ENCODE measurements around the gene POLD4. TPM values are rescaled to one million over a fixed set of nuclear protein-coding genes. Genes with fewer than 3 reads are reported as not detected.
A peak's percentile ranks its signal among the peaks of the same experiment; 100 is the strongest.

The POLD4 gene
- total and polyA plus RNA-seq, 2 experiments from 2014 or later = 109 to 121 TPM

- H3K4me1 ChIP-seq (ENCODE audit: insufficient read depth) = peaks cover 34% of the 10 kb centered on the region
- H3K9me2 ChIP-seq (ENCODE audit: insufficient read depth) = no peaks in the 10 kb centered on the region
- no peak for DNase-seq
- 90 to 92% methylated on average over 2 of the region's 2 CpGs for WGBS, 2 experiments (ENCODE audit: low coverage in 1 of 2, low lambda C conversion rate in 2 of 2, missing lambda C conversion rate in 2 of 2)
- in situ Hi-C loops (cut with MboI) = no loop called here
- H2AFZ ChIP-seq = no peak overlapping the region
- peaks cover 58% of the 10 kb centered on the region for H3F3A ChIP-seq (ENCODE audit: insufficient read depth)
- TF ChIP-seq EZH2 (IDR thresholded peaks at IDR 0.05; ENCODE audit: insufficient read depth, poor library complexity, severe bottlenecking) (no peak), EZH2phosphoT487 (IDR thresholded peaks at IDR 0.05; ENCODE audit: insufficient read depth, low read depth) (no peak)
- H3K79me2 ChIP-seq (ENCODE audit: insufficient read depth) = peaks cover 17% of the 10 kb centered on the region
- no peak overlapping the region for H3K9ac ChIP-seq
- no peaks in the 10 kb centered on the region for H3K9me3 ChIP-seq (ENCODE audit: low read depth)
- no peaks in the 10 kb centered on the region for H3K27me3 ChIP-seq (replicated peaks; ENCODE audit: insufficient read depth)
- peak overlapping the region; percentile 34; the same call in 1 of the 2 replicates for H3K27ac ChIP-seq
- H3K36me3 ChIP-seq (ENCODE audit: low read depth) = no peaks in the 10 kb centered on the region
- no peaks in the 10 kb centered on the region for H4K20me1 ChIP-seq (ENCODE audit: insufficient read depth)
- no peak overlapping the region for H3K4me3 ChIP-seq
- no peak overlapping the region for H3K4me2 ChIP-seq (ENCODE audit: unreplicated experiment)
Observed at GRCh38 chr11:67349457-67349856, 3.9 kb downstream of the POLD4 start.

- Histone ChIP-seq H3K4me3 (no peak overlapping the region), H3K9ac (no peak overlapping the region), H2AFZ (no peak overlapping the region), H3K9me3 (ENCODE audit: low read depth) (no peaks in the 10 kb centered on the region), H3K9me2 (ENCODE audit: insufficient read depth) (no peaks in the 10 kb centered on the region), H3K4me1 (ENCODE audit: insufficient read depth) (peaks cover 30% of the 10 kb centered on the region), H3K4me2 (ENCODE audit: unreplicated experiment) (no peak overlapping the region), H3K79me2 (ENCODE audit: insufficient read depth) (peaks cover 17% of the 10 kb centered on the region), H3K36me3 (ENCODE audit: low read depth) (no peaks in the 10 kb centered on the region), H3K27ac (peak overlapping the region; percentile 34), H3K27me3 (replicated peaks; ENCODE audit: insufficient read depth) (no peaks in the 10 kb centered on the region), H4K20me1 (ENCODE audit: insufficient read depth) (no peaks in the 10 kb centered on the region), H3F3A (ENCODE audit: insufficient read depth) (peaks cover 54% of the 10 kb centered on the region)
- 61 to 62% methylated on average over 5 of the region's 5 CpGs for WGBS, 2 experiments (ENCODE audit: low coverage in 1 of 2, low lambda C conversion rate in 2 of 2, missing lambda C conversion rate in 2 of 2)
- in situ Hi-C loops (cut with MboI) = no loop called here
- TF ChIP-seq EZH2phosphoT487 (IDR thresholded peaks at IDR 0.05; ENCODE audit: insufficient read depth, low read depth) (no peak), EZH2 (IDR thresholded peaks at IDR 0.05; ENCODE audit: insufficient read depth, poor library complexity, severe bottlenecking) (no peak)
- DNase-seq = no peak
Observed at GRCh38 chr11:67349036-67349435, 4.3 kb downstream of the POLD4 start.

- in situ Hi-C loops (cut with MboI) = no loop called here
- no peak overlapping the region for H2AFZ ChIP-seq
- peaks cover 27% of the 10 kb centered on the region for H3K4me1 ChIP-seq (ENCODE audit: insufficient read depth)
- H3K27me3 ChIP-seq (replicated peaks; ENCODE audit: insufficient read depth) = no peaks in the 10 kb centered on the region
- DNase-seq = peak; percentile 47
- H3K36me3 ChIP-seq (ENCODE audit: low read depth) = no peaks in the 10 kb centered on the region
- H3F3A ChIP-seq (ENCODE audit: insufficient read depth) = peaks cover 51% of the 10 kb centered on the region
- H3K9ac ChIP-seq = no peak overlapping the region
- H3K79me2 ChIP-seq (ENCODE audit: insufficient read depth) = peaks cover 17% of the 10 kb centered on the region
- 57 to 63% methylated on average over 11 of the region's 11 CpGs for WGBS, 2 experiments (ENCODE audit: low coverage in 1 of 2, low lambda C conversion rate in 2 of 2, missing lambda C conversion rate in 2 of 2)
- H3K4me2 ChIP-seq (ENCODE audit: unreplicated experiment) = no peak overlapping the region
- H3K4me3 ChIP-seq = no peak overlapping the region
- TF ChIP-seq EZH2 (IDR thresholded peaks at IDR 0.05; ENCODE audit: insufficient read depth, poor library complexity, severe bottlenecking) (no peak), EZH2phosphoT487 (IDR thresholded peaks at IDR 0.05; ENCODE audit: insufficient read depth, low read depth) (no peak)
- no peaks in the 10 kb centered on the region for H3K9me3 ChIP-seq (ENCODE audit: low read depth)
- no peaks in the 10 kb centered on the region for H3K9me2 ChIP-seq (ENCODE audit: insufficient read depth)
- H3K27ac ChIP-seq = peak overlapping the region; percentile 34
- no peaks in the 10 kb centered on the region for H4K20me1 ChIP-seq (ENCODE audit: insufficient read depth)
Observed at GRCh38 chr11:67347964-67348749, 5.2 kb downstream of the POLD4 start.

GRCh38 chr11:67345920-67346819 lies 7.2 kb downstream of the POLD4 start:
- Histone ChIP-seq H3K36me3 (ENCODE audit: low read depth) (no peaks in the 10 kb centered on the region), H2AFZ (no peak overlapping the region), H3K27ac (peak overlapping the region; percentile 87), H3K9me2 (ENCODE audit: insufficient read depth) (no peaks in the 10 kb centered on the region), H3K4me2 (ENCODE audit: unreplicated experiment) (peak overlapping the region; percentile 28), H3K27me3 (replicated peaks; ENCODE audit: insufficient read depth) (no peaks in the 10 kb centered on the region), H3K9ac (peak overlapping the region; percentile 60), H3F3A (ENCODE audit: insufficient read depth) (peaks cover 43% of the 10 kb centered on the region), H3K4me3 (no peak overlapping the region), H4K20me1 (ENCODE audit: insufficient read depth) (no peaks in the 10 kb centered on the region), H3K79me2 (ENCODE audit: insufficient read depth) (0 out of 2 replicates have a peak, but pooled peaks cover 6% of the 10 kb centered on the region), H3K4me1 (ENCODE audit: insufficient read depth) (peaks cover 27% of the 10 kb centered on the region), H3K9me3 (ENCODE audit: low read depth) (no peaks in the 10 kb centered on the region)
- DNase-seq = peak; percentile 88
- in situ Hi-C loops (cut with MboI) = no loop called here
- no peak for TF ChIP-seq EZH2 (IDR thresholded peaks at IDR 0.05; ENCODE audit: insufficient read depth, poor library complexity, severe bottlenecking)
- TF ChIP-seq EZH2phosphoT487 (IDR thresholded peaks at IDR 0.05; ENCODE audit: insufficient read depth, low read depth) = no peak
- WGBS, 2 experiments (ENCODE audit: low coverage in 1 of 2, low lambda C conversion rate in 2 of 2, missing lambda C conversion rate in 2 of 2) = 77 to 79% methylated on average over 7 of the region's 7 CpGs

All from GM23248 (cell line).